ENCODE data around the gene NRL. TPM values are rescaled to one million over a fixed set of nuclear protein-coding genes. Genes with fewer than 3 reads are reported as not detected.

The NRL gene
- total and polyA plus RNA-seq, 9 of the 15 experiments (the other 6 are each of a cell fraction or from before 2014, with no cell fraction given): 0.07 to 2.7 (median 1.4) TPM; not detected in 1

GRCh38 chr14:24076302-24076601 is 38.5 kb downstream of the NRL start (continued):
- TF ChIP-seq, protein P1, sequence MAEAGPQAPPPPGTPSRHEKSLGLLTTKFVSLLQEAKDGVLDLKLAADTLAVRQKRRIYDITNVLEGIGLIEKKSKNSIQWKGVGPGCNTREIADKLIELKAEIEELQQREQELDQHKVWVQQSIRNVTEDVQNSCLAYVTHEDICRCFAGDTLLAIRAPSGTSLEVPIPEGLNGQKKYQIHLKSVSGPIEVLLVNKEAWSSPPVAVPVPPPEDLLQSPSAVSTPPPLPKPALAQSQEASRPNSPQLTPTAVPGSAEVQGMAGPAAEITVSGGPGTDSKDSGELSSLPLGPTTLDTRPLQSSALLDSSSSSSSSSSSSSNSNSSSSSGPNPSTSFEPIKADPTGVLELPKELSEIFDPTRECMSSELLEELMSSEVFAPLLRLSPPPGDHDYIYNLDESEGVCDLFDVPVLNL (CRISPR knock-in tag; IDR thresholded peaks at IDR 0.05; ENCODE audit: low read depth): no peak

DNA sequence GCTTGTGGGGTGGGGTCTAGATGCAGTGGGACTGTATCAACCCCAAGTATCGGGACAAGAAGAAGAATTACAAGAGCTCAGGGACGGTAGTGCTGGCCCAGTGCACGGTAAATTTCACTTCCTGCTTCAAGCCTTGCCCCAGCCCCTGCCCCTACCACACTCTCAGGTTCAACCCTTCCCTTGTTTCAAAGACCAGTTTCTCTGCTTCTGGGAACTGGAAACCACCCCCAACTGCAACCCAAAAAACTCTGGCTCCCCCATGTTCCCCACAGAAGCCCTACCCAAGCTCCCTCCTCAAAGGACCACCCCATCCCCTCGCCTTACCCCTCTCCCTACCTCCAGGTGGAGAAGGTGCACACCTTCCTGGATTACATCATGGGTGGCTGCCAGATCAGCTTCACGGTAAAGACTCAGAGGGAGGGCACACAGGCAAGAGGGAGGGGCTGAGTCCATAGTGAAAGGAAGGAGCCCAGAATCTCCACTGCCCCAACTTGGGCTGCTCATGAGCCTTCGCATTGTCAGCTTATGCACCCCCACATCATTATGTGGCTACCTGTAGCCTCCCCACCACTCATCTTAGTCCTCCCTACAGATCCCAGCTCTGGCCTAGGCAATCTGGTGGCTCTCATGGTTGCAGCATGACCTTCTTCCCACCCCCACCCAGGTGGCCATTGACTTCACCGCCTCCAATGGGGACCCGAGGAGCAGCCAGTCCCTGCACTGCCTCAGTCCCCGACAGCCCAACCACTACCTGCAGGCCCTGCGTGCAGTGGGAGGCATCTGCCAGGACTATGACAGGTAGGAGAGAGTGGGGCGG is 39.1 kb downstream of the NRL start:
- Histone ChIP-seq H3K79me2 (ENCODE audit: control insufficient read depth, insufficient read depth, low read length) (no peaks in the 10 kb centered on the region), H3K9me3 (replicated peaks; ENCODE audit: control insufficient read depth, insufficient read depth, low read depth, low read length) (no peaks in the 10 kb centered on the region), H3K9me1 (ENCODE audit: control insufficient read depth, insufficient read depth, low read length) (no peaks in the 10 kb centered on the region), H3K27me3 (ENCODE audit: control insufficient read depth in 2 of 2, insufficient read depth in 2 of 2, low read length in 2 of 2) (peaks cover 0 to 19% of the 10 kb centered on the region in 2 experiments; a peak in 2 of 5 replicates), H3K4me3 (no peak overlapping the region), H3K4me1 (replicated peaks in 1 of 2; ENCODE audit: control insufficient read depth in 2 of 2, insufficient read depth in 2 of 2, low read length in 2 of 2) (peaks cover 8 to 18% of the 10 kb centered on the region in 2 experiments), H4K20me1 (replicated peaks; ENCODE audit: control insufficient read depth, insufficient read depth, low read length) (no peaks in the 10 kb centered on the region), H2AFZ (ENCODE audit: low read depth, low read length) (no peak overlapping the region), H3K27ac (ENCODE audit: extremely low read depth, low read depth, low read length) (no peak overlapping the region), H3K4me2 (ENCODE audit: insufficient read depth, low read length) (no peak overlapping the region), H3K36me3 (ENCODE audit: control insufficient read depth, insufficient read depth, low read length) (no peaks in the 10 kb centered on the region), H3K9ac (ENCODE audit: insufficient read depth in 1 of 2, low read depth in 2 of 2, low read length in 2 of 2) (no peak overlapping the region; a peak in 1 of 4 replicates)
- intact Hi-C loops (cut with micrococcal nuclease): no loop called here
- 41% methylated on average over 4 of the region's 11 CpGs for WGBS (ENCODE audit: insufficient coverage, low coverage, missing lambda C conversion rate)
- CTCF ChIA-PET (ENCODE audit: low intra/inter-chr PET ratio): no interaction called here
- no TSS peak for BruUV-seq (replicated peaks)
- POLR2A ChIA-PET: interaction anchor here (1.0 kb wide), 1 partner anchor 18 kb away, joined by 3 read pairs; the partner anchor contains the start of gene PCK2
- ATAC-seq (no peak), DNase-seq (ENCODE audit: extremely low read depth in 1 of 4, low spot score in 3 of 4) (no peak), FAIRE-seq (no peak)
- in situ Hi-C loops (cut with MboI): no loop called here
- TF ChIP-seq ZNF347 (CRISPR knock-in tag; IDR thresholded peaks at IDR 0.05; ENCODE audit: low read depth) (no peak), KDM4B (IDR thresholded peaks at IDR 0.05; ENCODE audit: borderline replicate concordance in 2 of 2, low read depth in 1 of 2) (no peak), MXI1 (IDR thresholded peaks at IDR 0.05; ENCODE audit: low read depth, low read length) (no peak), TSHZ1 (CRISPR knock-in tag; IDR thresholded peaks at IDR 0.05) (no peak), FOXA3 (CRISPR knock-in tag; conservative IDR thresholded peaks at IDR 0.05 in 1 of 2, IDR thresholded peaks at IDR 0.05 in 1 of 2) (no peak), RB1 (IDR thresholded peaks at IDR 0.05; ENCODE audit: low read depth) (no peak), AFF1 (IDR thresholded peaks at IDR 0.05; ENCODE audit: low read depth in 1 of 2, partially characterized antibody in 2 of 2) (no peak), PYGO2 (tag; IDR thresholded peaks at IDR 0.05) (no peak), SREBF1 (IDR thresholded peaks at IDR 0.05; ENCODE audit: borderline replicate concordance, low read depth, low read length) (no peak)
